Lower leg skin (tissue), 3 donors: ENCODE measurements around the gene FTL.

ENCODE experiments used
- POLR2A ChIP-seq, 2 donors: fragments of 450-650 bp; IDR thresholded peaks; one replicate each; pipeline ENCODE4 v1.6.1; 2016 to 2017; ENCODE audit warnings: antibody characterized with exemption in 2 of 2, mild to moderate bottlenecking in 1 of 2, moderate library complexity in 1 of 2
- TF ChIP-seq, protein P1 (sequence below), 3 donors: fragments of 450-650 bp; IDR thresholded peaks; one replicate each; pipeline ENCODE4 v1.5.1; 2016; ENCODE audit warnings: antibody characterized with exemption in 3 of 3, mild to moderate bottlenecking in 3 of 3, moderate library complexity in 2 of 3

DNA sequence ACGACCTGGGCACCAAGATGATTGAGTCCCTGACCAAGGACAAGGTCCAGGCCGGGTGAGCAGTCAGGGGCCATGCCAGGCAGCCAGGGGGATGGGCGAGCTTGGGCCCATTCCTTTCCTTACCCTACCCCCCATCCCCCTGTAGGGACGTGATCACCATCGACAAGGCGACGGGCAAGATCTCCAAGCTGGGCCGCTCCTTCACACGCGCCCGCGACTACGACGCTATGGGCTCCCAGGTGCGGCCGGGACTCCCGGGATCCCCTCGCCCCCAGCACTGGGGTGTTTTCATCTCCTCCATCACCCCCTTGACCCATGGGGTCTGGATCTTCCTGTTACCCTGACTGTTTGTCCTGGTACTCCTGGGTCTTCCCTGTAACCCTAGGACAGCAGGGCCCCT is 44.7 kb downstream of the FTL start:
- TF ChIP-seq, protein P1, sequence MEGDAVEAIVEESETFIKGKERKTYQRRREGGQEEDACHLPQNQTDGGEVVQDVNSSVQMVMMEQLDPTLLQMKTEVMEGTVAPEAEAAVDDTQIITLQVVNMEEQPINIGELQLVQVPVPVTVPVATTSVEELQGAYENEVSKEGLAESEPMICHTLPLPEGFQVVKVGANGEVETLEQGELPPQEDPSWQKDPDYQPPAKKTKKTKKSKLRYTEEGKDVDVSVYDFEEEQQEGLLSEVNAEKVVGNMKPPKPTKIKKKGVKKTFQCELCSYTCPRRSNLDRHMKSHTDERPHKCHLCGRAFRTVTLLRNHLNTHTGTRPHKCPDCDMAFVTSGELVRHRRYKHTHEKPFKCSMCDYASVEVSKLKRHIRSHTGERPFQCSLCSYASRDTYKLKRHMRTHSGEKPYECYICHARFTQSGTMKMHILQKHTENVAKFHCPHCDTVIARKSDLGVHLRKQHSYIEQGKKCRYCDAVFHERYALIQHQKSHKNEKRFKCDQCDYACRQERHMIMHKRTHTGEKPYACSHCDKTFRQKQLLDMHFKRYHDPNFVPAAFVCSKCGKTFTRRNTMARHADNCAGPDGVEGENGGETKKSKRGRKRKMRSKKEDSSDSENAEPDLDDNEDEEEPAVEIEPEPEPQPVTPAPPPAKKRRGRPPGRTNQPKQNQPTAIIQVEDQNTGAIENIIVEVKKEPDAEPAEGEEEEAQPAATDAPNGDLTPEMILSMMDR (IDR thresholded peaks at IDR 0.05), result no peak
- no peak for TF ChIP-seq POLR2A (IDR thresholded peaks at IDR 0.05)
